GF-D8 (cell line): ENCODE measurements around the gene MPP2.
"Not testable (repeated sequence)": the region's sequence is repeated elsewhere in the genome, so short reads cannot be mapped to it uniquely, and the experiment has no call there.

Source experiments
- DNase-seq: peaks from one replicate; lab custom pipeline; 2025; lab: John Stamatoyannopoulos, UW

Gene MPP2

DNA sequence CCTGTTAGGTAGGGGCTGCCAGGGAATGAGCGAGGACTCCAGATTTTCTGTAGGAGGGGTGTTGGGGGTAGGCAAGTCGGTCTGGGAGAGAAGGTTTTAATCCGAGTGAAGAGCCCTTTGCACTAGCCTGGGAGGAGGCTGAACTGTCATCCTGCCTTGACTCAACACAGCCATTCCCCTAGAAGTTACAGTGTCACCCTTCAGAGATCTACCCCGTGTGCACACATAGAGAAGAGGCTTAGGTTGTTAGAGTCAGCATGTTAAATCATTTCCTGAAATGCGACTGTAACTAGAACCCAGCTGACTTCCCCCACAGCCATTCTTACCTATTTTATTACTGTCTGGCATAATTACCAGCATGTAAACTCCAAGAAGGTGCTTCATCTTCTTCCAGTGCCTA is 20.6 kb upstream of the MPP2 start:
- DNase-seq = not testable (repeated sequence)

DNA sequence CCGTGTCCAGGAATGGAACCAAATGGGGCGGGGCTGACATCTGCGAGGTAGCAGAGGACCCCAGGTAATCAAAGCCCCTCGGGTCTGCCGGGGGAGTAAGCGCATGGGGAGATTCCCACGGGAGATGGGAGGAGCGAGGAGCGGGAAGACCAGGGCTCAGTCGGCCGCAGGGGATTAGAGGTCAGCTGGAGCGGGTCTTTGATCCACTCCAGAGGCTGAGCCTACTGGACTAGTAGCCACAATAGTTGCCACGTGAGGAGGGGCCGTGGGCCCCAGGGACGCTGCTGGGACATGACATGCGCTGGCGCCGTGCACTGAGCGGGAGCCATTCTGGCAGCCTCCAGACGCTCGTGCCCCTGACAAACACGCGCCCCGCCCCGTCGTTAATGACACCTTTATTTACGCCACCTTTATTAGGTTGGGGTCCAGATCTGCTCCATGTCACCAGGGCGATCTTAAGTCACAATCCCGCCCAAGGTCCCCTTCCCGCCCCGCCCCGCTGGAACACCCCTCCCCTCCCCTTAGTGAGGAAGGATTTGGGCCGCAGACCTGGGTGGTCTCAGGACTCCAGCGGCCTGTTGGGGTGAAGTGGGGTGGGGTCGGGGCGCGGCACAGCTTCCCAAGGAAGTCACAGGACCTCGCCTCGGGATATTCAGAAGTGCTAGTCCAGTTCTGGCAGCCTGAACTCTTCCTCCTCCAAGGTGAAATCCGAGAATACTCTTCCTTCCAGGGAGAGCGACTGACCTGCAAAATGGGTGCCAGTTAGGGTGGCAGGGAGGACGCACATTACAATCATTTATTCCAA is 19.9 kb upstream of the MPP2 start:
- no peak for DNase-seq

DNA sequence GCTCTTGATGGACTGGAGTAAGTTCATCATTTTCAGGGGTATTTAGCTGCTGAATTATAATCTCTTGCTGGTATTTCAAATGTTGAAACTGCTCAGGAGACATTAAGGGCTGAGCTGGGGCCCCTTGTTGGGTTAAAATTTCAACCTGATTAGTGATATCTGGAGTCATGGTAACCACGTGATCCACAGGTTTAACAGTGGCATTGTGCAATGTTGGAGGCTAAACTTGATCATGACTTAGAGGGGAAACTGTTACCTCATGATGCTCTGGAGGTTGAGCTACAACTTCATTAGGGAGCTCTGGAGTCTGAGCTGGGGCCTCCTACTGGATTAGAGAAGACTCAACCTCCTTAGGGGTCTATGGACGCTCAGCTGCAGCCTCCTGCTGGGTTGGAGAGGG is 17.2 kb upstream of the MPP2 start:
- DNase-seq = no peak

DNA sequence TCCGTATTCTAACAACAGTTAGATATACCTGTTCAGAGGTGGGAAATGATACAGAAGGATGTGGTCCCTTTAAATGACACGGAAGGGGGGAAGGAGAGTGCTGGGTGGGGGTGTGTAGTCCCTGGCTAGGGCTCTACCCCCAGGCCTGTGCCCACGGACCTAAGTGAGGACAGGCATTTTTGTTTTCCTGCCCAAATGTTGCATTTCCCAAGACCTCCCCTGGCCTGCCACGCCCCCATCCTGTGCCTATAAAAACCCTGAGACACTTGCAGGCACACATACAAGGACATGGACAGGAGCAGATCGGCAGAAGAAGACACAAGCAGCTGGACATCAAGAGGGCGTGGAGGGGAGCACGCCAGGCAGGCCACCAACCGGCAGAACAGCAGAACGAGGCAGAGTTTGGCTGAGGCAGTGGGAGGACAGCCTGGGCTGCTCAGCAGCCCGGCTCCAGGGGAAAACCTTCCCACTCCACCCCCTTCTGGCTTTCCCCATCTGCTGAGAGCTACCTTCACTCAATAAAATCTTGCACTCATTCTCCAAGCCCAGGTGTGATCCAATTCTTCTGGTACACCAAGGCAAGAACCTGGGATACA is 13.3 kb upstream of the MPP2 start:
- no peak for DNase-seq

DNA sequence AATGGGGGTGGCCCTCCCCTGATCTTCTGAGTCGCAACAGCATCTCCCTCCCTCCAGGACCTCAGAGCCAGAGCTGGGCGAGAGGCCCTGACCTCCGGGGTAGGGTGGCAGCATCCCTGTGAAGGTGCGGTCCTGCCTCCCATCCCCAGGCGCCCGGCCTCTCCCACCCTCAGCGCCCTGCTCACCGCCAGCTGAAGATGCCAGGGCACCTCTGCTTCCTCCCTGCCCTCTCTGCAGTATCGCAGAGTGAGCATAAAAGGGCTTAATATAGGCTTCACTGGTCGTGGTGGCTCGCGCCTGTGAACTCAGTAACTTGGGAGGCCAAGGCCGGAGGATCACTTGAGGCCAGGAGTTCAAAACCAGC is 10.7 kb upstream of the MPP2 start:
- no peak for DNase-seq

DNA sequence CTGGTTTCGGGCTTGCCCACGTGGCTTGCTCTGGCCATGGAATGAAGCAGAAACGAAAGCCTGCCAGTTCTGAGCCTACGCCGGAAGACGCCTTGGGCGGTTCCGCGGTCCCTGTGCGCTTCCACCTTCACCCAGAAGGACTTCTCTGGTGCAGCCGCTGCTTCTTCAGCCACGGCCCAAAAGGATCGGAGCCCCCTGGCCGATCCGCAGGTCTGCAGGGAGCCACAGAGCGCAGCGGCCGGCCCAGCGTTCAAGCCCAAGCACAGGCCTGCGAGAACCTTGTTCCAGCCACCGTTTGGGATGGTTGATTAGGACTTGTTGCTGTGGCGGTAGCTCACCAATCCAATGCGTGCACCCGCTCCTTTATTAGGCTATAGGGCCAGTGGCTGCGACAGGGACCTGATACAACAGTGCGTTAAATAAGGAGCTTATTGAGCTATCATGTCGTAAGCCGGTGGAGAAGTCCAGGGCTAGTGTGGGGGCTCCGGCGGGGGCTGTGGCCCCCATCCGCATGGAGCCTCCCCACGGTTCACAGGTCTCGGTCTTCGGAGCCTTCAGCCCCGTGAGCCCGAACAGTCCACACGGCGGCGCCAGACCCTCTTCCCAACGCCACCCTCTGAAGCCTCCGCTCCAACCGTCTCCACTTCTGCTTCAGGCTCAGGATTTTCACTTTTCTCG is 10.2 kb upstream of the MPP2 start:
- DNase-seq = no peak

DNA sequence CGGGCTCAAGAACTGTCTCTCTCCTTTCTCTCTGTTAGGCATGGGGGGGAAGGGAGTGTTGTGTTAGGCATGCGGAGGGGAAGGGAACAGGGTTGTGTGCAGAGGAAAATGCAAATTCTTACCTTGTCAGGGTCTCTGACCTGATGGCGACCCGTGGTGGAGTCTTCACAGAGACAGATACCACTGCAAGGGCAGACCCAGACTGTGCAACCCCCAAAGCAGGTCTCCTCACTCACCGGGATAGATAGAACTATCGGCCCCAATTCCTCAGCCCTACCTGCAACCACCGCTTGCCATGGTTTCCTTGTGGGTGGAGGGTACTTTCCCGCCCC is 9.6 kb upstream of the MPP2 start:
- no peak for DNase-seq

DNA sequence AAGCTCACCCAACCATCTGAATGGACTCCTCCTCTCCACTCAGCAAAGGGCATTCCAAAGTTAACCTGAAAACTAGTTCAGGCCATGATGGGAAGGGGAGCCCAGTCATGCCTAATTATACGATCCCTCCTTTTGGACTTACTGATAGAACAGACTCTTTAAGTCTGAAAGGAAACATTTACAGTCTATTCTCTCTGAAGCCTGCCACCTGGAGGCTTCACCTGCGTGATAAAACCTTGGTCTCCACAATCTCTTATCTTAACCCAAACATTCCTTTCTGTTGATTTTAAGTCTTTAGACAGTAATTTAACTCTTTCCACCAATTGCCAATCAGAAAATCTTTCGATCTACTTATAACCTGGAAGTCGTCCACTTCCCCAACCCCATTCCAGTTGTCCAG is 9.0 kb upstream of the MPP2 start:
- DNase-seq = no peak

DNA sequence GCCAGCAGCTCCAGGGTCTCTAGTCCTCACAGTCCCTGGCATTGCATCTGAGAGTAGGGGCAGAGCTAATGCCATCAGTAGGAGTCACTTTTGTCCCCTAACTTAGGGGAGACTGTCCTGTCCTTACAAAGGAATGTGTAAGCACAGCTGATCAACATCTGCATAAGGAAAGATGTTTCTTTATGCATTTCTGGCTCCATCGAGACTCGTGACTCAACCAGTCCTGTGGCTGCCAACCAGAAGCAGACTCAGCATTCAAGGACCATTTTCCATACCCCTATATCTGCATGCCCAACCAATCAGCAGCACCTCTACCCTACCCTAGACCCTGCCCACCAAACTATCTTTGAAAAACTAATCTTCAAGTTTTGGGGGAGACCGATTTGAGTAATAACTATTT is 8.2 kb upstream of the MPP2 start:
- no peak for DNase-seq

DNA sequence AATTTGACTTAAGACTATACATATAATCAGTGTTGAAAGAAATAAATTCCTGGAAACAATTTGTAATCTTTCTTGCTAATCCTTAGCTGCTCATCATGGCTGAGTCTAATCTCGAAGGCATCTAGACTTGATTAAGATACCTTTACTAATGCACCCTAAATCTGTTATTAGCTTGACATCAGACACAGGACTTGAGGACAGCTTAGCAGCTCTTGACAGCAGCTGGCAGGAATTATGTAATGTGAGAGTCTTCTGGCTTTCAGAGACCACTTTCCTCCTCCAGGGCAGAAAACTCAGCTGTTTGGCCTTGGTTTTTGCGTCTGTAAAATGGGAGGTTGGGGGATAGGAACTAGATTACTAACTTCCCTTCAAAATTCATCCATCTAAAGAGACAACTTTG is 7.1 kb upstream of the MPP2 start:
- no peak for DNase-seq

DNA sequence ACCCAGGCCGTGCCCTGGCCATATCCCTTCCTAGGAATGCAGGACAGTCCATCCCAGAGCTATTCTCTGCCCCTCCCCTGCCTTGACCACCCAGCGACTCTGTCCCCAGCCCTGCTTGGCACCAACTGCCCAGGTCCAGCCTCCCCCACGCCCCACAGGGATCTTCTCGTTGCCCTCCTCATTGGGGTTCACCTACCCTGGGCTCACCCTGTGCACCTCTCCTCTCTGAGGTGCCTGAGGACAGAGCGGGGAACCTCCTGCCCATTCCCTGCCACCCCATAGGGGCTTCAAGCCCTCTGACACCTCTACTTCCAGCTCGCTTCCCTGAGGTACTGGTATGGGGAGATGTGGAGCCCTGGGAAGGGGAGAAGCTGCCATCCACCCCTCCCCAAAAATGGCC is 6.2 kb upstream of the MPP2 start:
- no peak for DNase-seq

DNA sequence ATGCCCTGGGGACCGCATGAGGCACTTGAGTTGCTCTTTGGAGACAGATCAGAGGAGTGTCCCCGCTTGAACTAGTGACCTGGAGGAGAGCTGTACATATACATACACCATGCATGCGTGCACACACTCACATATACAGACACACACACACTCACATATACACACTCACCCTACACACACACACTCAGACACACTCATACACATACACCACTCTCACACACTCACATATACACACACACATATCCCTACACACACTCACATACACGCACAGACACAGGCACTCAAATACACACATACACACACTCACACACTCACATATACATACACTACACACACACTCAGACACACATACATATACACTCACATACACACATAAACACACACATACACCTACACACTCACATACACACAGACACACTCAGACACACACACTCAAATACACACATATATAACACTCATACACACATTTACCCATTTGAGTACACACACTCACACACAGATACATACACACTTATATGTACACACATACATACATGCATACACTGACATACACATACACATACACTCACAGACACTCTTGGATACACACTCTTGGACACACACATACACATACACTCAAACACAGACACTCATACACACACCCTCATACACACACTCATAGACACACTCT is 5.4 kb upstream of the MPP2 start:
- no peak for DNase-seq

DNA sequence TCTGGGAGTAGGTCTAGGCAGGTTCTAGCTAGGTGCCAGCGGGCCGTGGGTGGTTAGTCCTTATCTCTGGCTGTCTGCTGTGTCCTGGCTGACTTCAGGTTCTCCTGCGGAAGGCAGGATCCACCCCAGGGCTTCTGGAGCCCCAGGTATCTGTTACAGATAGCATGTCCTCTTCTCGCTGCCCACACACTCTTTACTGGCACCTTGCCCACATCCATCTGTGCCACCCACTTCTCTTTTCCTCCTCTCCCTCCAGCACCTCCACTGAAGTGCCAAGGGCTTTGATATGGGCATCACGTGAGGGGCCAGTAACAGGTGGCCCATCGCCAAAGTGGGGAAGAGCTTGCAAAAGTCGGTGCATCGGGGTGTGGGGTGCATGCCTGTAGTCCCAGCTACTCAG is 4.6 kb upstream of the MPP2 start:
- DNase-seq = no peak

DNA sequence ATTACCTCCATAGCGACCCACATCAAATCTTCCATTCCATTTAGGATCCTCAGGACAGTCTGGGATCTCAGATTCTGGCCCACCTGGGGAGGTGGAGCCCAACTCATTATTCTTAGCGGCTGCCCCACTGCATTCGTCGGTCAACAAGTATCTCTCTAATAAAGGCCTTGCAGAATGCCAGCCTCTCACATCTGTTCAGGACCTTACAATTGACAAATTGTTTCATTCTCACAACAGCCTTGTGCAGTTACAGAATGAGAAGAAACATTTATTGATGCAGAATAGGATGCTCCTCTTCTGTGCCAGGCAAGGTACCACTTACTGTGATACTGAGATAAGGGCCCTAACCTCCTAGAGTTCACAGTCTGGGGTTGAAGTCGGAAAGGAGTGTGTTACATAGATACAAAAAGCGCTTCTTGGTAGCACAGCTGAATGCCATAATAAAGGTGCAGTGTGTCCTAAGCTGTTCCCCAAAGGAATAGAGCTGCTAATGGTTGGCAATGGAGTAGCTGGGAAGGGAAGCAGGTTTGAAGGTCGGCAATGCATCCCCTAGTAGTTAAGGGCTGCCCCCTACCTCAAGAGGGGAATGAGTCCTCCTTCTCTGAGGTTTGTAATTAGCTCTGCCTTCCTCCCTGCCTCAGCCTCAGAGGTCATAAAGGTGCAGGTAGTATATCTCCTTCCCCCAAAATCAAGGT is 2.3 kb upstream of the MPP2 start:
- no peak for DNase-seq

DNA sequence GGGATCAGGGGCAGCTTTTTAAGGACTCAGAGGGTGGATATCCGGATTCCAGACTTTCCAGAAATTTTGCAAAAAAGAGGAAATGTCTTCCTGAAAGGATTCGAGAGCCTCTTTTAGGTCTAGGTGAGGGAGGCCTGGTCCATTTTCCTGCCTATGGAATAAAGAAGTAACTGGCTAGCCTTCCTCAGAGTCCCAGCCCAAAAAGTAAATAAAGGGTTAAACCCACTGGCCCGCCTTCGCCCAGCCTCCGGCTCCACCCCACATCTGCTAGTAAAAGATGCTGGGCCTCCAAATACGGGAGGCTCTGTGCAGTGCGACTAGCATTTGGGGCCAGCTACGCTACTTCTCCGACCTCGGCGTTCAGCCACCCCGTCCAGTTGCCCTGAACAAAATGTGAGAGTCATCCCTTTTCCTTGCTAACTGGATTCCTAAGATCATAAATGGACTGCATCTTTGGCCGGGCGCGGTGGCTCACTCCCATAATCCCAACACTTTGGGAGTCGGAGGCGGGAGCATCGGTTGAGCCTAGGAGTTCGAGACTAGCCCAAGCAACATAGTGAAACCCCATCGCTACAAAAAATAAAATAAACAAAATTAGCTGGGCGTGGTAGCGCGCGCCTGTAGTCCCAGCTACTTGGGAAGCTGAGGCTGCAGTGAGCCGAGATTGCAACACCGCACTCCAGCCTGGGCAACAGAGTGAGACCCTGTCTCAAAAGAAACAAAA is 824 bp upstream of the MPP2 start:
- no peak for DNase-seq

DNA sequence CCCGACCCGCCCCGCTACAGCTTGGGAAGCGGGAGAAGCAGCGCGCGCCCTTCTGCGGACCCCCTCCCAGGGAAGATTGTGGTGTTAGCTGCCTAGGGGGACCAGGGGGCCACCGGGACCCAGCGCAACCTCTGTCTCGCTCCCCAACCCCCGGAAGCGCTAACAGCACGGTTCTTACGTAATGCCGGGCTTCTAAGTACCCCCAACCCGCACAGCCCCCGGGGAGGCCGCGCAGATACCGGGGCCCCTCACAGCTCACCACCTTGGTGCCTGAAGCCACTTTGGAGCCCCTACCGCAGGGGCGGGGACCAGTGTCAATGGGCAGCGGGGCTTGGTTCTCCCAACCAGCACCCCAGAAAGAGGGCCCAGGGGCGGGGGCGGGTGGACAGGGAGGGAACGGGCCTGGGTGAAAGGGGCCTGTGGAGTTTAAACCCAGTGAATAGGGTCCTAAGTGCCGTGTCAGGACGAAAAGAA is 348 bp downstream of the MPP2 start:
- DNase-seq = no peak

DNA sequence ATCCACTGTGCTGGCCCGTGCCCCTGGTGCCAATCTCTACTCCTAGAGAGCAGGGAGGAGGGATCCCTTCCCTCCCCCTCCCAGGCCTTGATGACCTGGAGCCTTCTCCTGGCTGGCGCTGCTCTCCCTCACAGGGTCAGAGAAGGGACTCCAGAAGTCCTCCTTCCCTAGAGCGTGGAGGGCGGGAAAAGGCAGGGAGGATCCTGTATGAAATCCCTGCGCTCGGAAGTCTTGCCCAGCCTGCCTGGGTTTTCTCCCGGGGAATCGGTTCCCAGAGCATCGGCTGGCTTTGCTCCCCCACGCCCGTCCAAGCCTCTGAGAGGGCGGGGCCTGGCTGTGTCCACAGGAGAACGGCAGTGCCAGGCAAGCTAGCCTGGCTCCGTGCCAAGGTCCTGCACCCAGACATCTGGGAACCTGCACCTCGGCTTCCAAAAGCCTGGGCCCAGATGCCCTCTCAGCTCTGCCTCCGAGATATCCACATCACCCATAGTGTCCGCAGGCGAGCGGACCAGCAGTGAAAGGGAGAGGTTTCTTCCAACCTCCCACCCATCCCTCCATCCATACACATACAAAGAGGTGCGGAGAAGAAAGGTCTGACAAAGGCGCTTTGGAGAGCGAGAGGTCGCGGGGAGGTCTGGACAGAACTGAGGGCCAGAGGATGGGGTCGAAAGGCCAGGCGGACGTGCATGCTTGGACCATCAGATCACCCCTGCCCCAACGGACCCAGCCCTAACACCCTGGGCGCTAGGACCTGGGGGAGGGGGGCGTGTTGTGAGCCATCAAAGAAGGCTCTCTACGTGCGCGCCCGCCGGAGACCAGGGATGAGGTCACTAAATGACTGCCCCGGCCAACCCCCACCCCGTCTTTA is 1.1 kb downstream of the MPP2 start:
- DNase-seq = no peak

DNA sequence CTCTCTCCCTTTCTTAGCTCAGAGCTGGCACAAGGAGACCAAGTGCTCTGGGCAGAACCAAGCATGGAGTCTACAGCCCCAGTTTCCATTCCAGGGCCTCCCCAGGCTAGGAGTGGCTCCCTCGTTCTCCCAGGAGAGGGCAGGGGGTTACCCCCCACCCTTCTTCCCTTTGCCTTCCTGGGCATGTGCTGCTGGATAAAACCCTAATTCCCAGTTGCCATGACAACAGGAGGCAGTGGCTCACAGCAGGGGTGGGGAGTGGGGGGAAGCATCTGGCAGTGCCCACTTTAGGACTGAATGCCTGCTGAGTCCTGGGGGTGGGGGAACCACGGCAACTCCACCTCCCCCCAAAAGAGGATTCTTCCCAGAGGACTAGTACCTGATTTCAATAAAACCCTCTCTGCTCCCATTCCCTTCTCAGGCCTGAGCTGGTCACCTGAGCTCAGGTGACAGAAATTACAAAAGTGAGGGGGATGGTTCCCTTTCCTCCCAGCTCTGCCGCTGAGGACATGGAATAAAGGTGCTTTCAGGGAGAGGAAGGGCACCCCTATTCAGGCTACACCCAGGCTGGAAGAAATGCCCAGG is 1.8 kb downstream of the MPP2 start:
- DNase-seq = no peak

DNA sequence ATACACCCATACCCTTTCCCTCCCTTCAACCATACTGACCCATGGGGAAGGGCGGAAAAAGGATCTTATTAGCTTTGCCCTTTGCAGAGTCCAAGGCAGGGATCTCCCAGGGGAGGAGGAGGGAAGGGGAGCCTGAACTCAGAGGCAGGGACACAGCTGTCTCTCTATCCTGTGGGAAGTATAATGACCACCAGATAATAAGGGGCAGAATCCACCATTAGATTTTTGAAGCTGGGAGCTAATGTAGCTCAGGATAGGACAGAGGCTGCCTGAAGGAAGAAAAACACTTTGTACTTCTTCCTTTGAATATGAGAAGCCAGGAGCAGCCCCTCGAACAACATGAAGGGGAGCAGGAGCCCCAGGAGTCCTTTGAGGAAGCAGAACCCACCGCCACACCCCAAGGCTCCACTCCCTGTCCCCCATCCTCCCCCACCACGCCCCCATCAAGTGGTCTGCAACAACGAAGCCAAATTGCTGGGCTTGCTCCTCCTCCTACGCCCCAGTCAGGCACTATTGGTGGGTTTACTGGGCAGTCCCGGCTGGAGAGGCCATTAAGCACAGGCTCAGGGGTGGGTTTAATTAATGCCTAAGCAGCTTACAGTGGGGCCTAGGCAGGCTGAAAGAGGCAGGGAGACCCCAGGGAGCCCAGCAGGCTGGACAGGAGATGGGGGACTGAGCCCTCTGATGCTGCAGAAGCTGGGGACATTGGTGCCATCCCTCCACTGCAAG is 5.3 kb downstream of the MPP2 start:
- no peak for DNase-seq
